HG02973 (cell line): ENCODE data around the gene BAAT.

Source experiments
- ATAC-seq: cut with Tn5 transposase; IDR thresholded peaks from one replicate; pipeline ENCODE4 v1.9.1; 2021; ENCODE audit warnings: moderate library complexity; ENCODE audit not compliant: unreplicated experiment

Gene BAAT

GRCh38 chr9:101398930-101399642 is 14.3 kb upstream of the BAAT start:
- no peak for ATAC-seq

- peak; percentile 99 for ATAC-seq
Measured at GRCh38 chr9:101398068-101398929, 13.5 kb upstream of the BAAT start, which contains the start of the genes MRPL50 and ZNF189. Gene MRPL50 (minus strand): TSS chr9:101398618. CDS start chr9:101398592, 26 bp downstream. Gene ZNF189 (plus strand): TSS chr9:101398851. CDS start chr9:101399157, 306 bp downstream.

DNA sequence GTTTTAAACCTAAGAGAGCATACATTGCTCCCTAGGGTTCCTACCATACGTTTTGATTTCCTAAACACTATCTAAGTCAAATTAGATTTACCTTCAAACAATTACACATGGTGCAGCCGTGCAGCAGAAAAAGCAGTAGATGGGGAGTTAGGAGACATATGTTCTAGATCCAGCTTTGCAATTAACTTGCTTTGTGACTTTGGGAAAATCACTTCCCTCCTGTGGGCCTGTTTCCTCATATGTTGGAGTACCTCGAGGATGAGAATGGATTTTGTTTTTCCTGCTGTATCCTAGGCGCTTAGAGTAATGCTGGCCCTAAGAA is 12.9 kb upstream of the BAAT start:
- no peak for ATAC-seq

GRCh38 chr9:101394687-101395086 is 9.9 kb upstream of the BAAT start:
- no peak for ATAC-seq

- ATAC-seq = no peak
Measured at GRCh38 chr9:101393135-101393534, 8.3 kb upstream of the BAAT start.

GRCh38 chr9:101388507-101388993 is 3.7 kb upstream of the BAAT start:
- no peak for ATAC-seq

GRCh38 chr9:101387871-101388506 is 3.2 kb upstream of the BAAT start:
- ATAC-seq = peak; percentile 81

GRCh38 chr9:101383361-101383760 is 1.4 kb downstream of the BAAT start:
- ATAC-seq = no peak

DNA sequence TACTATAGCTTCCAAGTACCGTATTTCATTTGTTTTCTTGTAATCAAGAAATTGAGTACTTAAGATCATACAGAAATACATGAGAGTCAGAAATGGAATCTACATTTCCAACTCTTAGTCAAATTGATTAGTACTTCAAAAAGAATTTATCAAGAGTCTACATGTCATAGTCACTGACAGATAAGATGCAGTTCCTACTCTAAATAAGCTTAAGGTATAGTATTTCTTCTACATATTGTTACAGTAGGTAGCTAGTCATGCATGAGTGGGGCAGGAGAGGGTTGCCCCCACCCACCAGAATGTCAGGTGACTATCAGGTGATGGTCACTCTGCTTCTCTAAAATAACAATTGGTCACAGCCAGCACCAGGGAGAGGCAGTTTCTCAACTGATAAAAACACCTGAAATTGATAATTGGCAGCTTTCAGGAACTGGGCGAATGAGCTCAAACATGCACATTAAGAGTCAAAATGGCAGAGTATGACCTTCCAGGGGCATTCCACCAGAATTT is 2.9 kb downstream of the BAAT start:
- ATAC-seq = no peak

- no peak for ATAC-seq
Measured at GRCh38 chr9:101381118-101381517, 3.7 kb downstream of the BAAT start.

GRCh38 chr9:101380295-101380694 is 4.5 kb downstream of the BAAT start:
- ATAC-seq = no peak

GRCh38 chr9:101376111-101376848 is 8.5 kb downstream of the BAAT start:
- no peak for ATAC-seq

- no peak for ATAC-seq
Measured at GRCh38 chr9:101375546-101375945, 9.3 kb downstream of the BAAT start.

- no peak for ATAC-seq
Measured at GRCh38 chr9:101372327-101373118, 12.3 kb downstream of the BAAT start.

- ATAC-seq = no peak
Measured at GRCh38 chr9:101371813-101372212, 13.0 kb downstream of the BAAT start.

GRCh38 chr9:101369884-101370531 is 14.8 kb downstream of the BAAT start:
- no peak for ATAC-seq

DNA sequence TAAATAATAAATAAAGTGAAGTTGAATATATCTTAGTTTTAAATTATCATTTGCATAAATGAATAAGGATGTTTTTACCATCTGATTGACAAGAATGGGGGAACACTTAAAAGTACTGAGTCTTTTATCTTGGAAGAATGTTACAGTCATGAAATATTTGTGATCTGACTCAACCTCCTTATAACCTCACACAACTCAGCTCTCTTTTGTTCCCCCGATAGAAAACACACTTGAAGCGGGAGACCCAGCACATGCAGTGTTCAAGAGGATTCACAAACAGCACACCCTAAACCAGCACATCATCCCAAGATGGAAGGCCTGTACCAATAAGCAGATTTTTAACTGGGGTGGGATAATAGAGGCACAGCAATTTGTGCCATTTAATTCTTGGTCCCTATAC is 15.5 kb downstream of the BAAT start:
- ATAC-seq = no peak

DNA sequence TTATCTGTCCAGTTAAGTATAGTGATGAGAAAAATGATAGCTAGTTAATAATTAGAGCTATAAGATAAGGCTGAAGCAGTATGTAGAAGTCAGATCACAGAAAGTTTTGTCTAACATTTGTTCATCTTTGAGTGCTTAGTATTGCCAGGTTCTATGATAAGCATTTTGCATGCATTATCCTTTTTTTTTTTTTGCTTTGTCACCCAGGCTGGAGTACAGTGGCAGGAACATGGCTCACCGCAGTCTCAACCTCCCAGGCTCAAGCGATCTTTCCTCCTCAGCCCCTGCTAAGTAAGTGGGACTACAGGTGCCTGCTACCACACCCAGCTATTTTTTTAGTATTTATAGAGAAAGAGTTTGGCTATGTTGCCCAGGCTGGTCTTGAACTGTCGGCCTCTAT is 17.5 kb downstream of the BAAT start:
- ATAC-seq = no peak

DNA sequence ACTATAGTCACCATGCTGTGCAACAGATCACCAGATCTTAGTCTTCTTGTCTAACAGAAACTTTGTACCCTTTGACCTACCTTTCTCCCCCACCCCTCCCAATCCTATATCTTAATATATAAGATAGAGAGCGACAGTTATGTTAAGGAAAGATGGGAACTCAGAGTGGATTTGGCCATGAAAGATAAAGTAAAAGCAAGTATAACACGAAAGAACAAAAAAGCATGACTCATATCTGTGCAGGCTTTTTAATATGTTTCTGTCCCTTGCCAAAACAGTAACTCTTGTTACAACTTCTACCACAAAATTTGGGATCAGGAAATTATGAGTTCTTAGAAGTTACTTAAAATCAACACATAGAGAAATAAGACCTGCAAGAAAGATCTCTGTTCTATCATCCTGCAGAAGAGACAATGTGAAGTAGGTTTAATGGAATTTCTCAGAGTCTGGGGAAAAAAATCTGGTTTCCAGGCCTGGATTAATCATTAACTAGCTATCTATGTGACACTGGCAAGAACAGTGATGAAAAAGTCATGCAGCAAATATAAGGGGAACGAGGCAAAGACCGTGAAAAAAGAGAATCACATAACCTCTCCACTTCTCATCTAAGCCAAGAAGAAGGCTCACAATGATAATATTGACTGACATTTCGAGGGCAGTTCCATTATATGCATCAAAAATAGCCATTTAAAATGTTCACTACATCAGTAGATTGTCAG is 18.6 kb downstream of the BAAT start:
- ATAC-seq = no peak
